ENCODE data around the gene FERMT3. TPM values are rescaled to one million over a fixed set of nuclear protein-coding genes. Genes with fewer than 3 reads are reported as not detected.

Gene FERMT3
- total and polyA plus RNA-seq, 2 of the 13 experiments (the other 11 are each of a cell fraction or from before 2014, with no cell fraction given): 0.29 TPM; not detected in 1

DNA sequence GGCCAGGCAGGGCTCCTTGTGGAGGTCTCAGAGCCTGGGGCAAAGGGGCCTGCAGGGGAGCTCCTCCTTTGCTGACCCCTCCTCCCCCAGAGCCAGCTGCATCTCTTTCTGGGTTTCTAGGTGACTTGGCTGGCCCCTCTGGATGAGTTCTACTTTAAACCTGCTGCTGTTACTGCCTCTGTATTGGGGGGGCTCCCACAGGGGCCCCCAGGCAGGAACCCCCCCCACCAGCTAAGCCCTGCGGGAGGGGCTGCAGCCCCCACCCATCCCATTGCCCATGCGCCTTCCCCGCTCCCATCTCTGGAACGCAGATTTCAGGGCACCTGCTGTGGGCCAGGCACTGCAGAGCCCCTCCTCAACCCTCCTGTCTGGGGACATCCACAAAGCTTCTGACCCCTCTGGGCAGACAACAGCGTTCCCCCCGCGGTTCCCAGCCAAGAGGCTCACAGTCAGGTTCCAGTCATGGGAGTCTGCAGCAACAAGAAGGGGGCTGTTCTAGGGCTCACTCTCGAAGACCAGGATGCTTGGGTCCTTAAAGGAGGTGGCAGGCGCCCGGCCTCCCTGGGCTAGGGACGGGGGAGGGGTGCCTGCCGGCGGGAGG, 44.0 kb downstream of the FERMT3 start (continued):
- TF ChIP-seq ARID5B (CRISPR knock-in tag; IDR thresholded peaks at IDR 0.05) (no peak), MLXIP (CRISPR knock-in tag; IDR thresholded peaks at IDR 0.05; ENCODE audit: borderline replicate concordance) (no peak), ERF (CRISPR knock-in tag; IDR thresholded peaks at IDR 0.05) (no peak), ZNF788 (CRISPR knock-in tag; IDR thresholded peaks at IDR 0.05; ENCODE audit: borderline replicate concordance) (no peak), ASH2L (IDR thresholded peaks at IDR 0.05; ENCODE audit: insufficient read length, low read depth, low read length) (no peak), ZNF234 (CRISPR knock-in tag; conservative IDR thresholded peaks at IDR 0.05) (no peak), REPIN1 (CRISPR knock-in tag; IDR thresholded peaks at IDR 0.05; ENCODE audit: borderline replicate concordance, low read depth) (no peak), CCDC6 (CRISPR knock-in tag; IDR thresholded peaks at IDR 0.05) (no peak), AGO1 (IDR thresholded peaks at IDR 0.05; ENCODE audit: low read depth, low read length, poor library complexity, severe bottlenecking) (peak; percentile 37), POGK (CRISPR knock-in tag; conservative IDR thresholded peaks at IDR 0.05) (0 out of 2 replicates have a peak, but pooled peaks have one; percentile 28), PAX8 (CRISPR knock-in tag; IDR thresholded peaks at IDR 0.05; ENCODE audit: borderline replicate concordance) (no peak), ZNF44 (CRISPR knock-in tag; IDR thresholded peaks at IDR 0.05) (no peak), ZC3H13 (CRISPR knock-in tag; IDR thresholded peaks at IDR 0.05) (0 out of 2 replicates have a peak, but pooled peaks have one; percentile 33), ZSCAN25 (CRISPR knock-in tag; IDR thresholded peaks at IDR 0.05) (0 out of 2 replicates have a peak, but pooled peaks have one; percentile 13), DBP (CRISPR knock-in tag; IDR thresholded peaks at IDR 0.05; ENCODE audit: not compliant biosample characterization) (no peak), CAMTA2 (CRISPR knock-in tag; IDR thresholded peaks at IDR 0.05; ENCODE audit: borderline replicate concordance) (no peak)
- TF ChIP-seq, protein P1, sequence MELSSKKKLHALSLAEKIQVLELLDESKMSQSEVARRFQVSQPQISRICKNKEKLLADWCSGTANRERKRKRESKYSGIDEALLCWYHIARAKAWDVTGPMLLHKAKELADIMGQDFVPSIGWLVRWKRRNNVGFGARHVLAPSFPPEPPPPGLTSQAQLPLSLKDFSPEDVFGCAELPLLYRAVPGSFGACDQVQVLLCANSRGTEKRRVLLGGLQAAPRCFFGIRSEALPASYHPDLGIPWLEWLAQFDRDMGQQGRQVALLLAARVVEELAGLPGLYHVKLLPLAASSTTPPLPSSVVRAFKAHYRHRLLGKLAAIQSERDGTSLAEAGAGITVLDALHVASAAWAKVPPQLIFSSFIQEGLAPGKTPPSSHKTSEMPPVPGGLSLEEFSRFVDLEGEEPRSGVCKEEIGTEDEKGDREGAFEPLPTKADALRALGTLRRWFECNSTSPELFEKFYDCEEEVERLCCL (CRISPR knock-in tag; IDR thresholded peaks at IDR 0.05; ENCODE audit: borderline replicate concordance): no peak
